ENCODE results near the gene S1PR5.
"Not testable (repeated sequence)": the region's sequence is repeated elsewhere in the genome, so short reads cannot be mapped to it uniquely, and the experiment has no call there.

S1PR5 gene

GRCh38 chr19:10551698-10552301 is 34.6 kb upstream of the S1PR5 start:
- no peak for TF ChIP-seq ZNF274 (IDR thresholded peaks at IDR 0.05; ENCODE audit: low read depth, low read length)
- no peak for TF ChIP-seq YY1 (IDR thresholded peaks at IDR 0.05; ENCODE audit: insufficient read depth, insufficient read length)
- TF ChIP-seq SUZ12 (IDR thresholded peaks at IDR 0.05; ENCODE audit: extremely low read depth, insufficient read depth, insufficient read length) = no peak
- Histone ChIP-seq H3K4me1 (ENCODE audit: insufficient read depth, insufficient read length) (peaks cover 6% of the 10 kb centered on the region), H3K36me3 (ENCODE audit: insufficient read depth, insufficient read length, low read length) (peaks cover 81% of the 10 kb centered on the region), H3K9ac (ENCODE audit: insufficient read length, low read depth) (no peak overlapping the region), H3K27me3 (ENCODE audit: insufficient read depth, insufficient read length) (no peaks in the 10 kb centered on the region), H3K9me3 (ENCODE audit: insufficient read depth, low read length) (no peaks in the 10 kb centered on the region), H3K4me3 (ENCODE audit: insufficient read length, low read depth) (no peak overlapping the region)
- no peak for DNase-seq (ENCODE audit: low read depth, low spot score)

DNA sequence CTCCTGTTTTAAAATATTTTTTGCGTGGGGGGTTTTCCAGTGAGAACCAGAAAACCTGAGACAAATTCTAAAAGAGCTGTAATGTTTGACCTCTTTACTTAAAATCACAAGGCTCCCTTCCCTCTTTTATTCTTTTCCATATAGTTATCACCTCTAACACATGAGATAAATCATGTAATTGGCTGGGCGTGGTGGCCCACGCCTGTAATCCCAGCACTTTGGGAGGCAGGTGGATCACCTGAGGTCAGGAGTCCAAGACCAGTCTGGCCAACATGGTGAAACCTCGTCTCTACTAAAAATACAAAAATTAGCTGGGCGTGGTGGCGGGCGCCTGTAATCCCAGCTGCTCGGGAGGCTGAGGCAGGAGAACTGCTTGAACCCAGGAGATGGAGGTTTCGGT is 33.8 kb upstream of the S1PR5 start:
- H3K4me1 ChIP-seq (ENCODE audit: insufficient read depth, insufficient read length); H3K27me3 ChIP-seq (ENCODE audit: insufficient read depth, insufficient read length); H3K9me3 ChIP-seq (ENCODE audit: insufficient read depth, low read length); DNase-seq (ENCODE audit: low read depth, low spot score); H3K4me3 ChIP-seq (ENCODE audit: insufficient read length, low read depth); H3K9ac ChIP-seq (ENCODE audit: insufficient read length, low read depth): not testable (repeated sequence)
- H3K36me3 ChIP-seq (ENCODE audit: insufficient read depth, insufficient read length, low read length) = peaks cover 84% of the 10 kb centered on the region

DNA sequence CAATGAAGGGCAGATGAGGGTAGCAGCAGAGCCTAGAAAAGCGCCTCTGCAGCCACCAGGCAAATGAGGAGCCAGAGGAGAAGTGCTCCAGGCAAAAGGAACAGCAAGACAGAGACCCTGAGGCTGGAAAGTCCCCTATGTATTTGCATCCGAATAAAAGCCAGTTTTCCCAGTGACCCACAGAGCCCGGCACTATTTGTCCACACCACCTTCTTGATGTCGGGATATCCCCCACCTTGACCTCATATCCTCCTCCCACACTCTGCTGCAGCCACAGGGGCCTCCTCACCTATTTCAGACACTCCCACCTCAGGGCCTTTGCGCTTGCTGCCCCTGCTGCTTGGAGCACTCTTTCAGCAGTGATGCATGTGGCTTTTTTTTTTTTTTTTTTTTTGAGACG is 33.1 kb upstream of the S1PR5 start:
- TF ChIP-seq SUZ12 (IDR thresholded peaks at IDR 0.05; ENCODE audit: extremely low read depth, insufficient read depth, insufficient read length) (no peak), ZNF274 (IDR thresholded peaks at IDR 0.05; ENCODE audit: low read depth, low read length) (no peak), YY1 (IDR thresholded peaks at IDR 0.05; ENCODE audit: insufficient read depth, insufficient read length) (no peak)
- no peak for DNase-seq (ENCODE audit: low read depth, low spot score)
- Histone ChIP-seq H3K36me3 (ENCODE audit: insufficient read depth, insufficient read length, low read length) (peaks cover 80% of the 10 kb centered on the region), H3K4me3 (ENCODE audit: insufficient read length, low read depth) (no peak overlapping the region), H3K4me1 (ENCODE audit: insufficient read depth, insufficient read length) (peaks cover 6% of the 10 kb centered on the region), H3K9me3 (ENCODE audit: insufficient read depth, low read length) (no peaks in the 10 kb centered on the region), H3K9ac (ENCODE audit: insufficient read length, low read depth) (no peak overlapping the region), H3K27me3 (ENCODE audit: insufficient read depth, insufficient read length) (no peaks in the 10 kb centered on the region)

GRCh38 chr19:10549733-10550132 is 32.5 kb upstream of the S1PR5 start:
- no peaks in the 10 kb centered on the region for H3K27me3 ChIP-seq (ENCODE audit: insufficient read depth, insufficient read length)
- no peak for DNase-seq (ENCODE audit: low read depth, low spot score)
- peaks cover 10% of the 10 kb centered on the region for H3K4me1 ChIP-seq (ENCODE audit: insufficient read depth, insufficient read length)
- TF ChIP-seq ZNF274 (IDR thresholded peaks at IDR 0.05; ENCODE audit: low read depth, low read length) (no peak), SUZ12 (IDR thresholded peaks at IDR 0.05; ENCODE audit: extremely low read depth, insufficient read depth, insufficient read length) (no peak), YY1 (IDR thresholded peaks at IDR 0.05; ENCODE audit: insufficient read depth, insufficient read length) (no peak)
- no peak overlapping the region for H3K4me3 ChIP-seq (ENCODE audit: insufficient read length, low read depth)
- no peak overlapping the region for H3K9ac ChIP-seq (ENCODE audit: insufficient read length, low read depth)
- H3K36me3 ChIP-seq (ENCODE audit: insufficient read depth, insufficient read length, low read length) = peaks cover 74% of the 10 kb centered on the region
- H3K9me3 ChIP-seq (ENCODE audit: insufficient read depth, low read length) = no peaks in the 10 kb centered on the region

DNA sequence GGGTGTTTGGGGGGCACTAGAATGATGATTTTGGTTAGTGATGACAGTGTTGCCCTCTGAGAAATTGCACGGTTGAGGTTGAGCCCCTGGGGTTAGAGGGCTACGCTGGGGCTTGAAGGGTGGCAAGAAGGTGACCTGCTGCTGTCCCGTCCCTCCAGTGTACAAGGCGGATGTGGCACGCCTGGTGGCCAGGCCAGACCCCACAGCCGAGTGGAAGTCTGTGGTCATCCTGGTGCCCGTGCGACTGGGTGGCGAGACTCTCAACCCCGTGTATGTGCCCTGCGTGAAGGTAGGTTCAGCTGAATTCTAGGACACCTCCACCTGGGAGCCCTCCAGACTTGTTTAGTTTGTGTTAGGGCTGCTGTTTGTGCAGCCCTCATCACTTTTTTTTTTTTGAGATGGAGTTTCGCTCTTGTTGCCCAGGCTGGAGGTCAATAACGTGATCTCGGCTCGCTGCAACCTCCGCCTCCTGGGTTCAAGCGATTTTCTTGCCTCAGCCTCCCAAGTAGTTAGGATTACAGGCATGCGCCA is 31.6 kb upstream of the S1PR5 start:
- Histone ChIP-seq H3K36me3 (ENCODE audit: insufficient read depth, insufficient read length, low read length) (peaks cover 65% of the 10 kb centered on the region), H3K4me3 (ENCODE audit: insufficient read length, low read depth) (no peak overlapping the region), H3K9me3 (ENCODE audit: insufficient read depth, low read length) (no peaks in the 10 kb centered on the region), H3K9ac (ENCODE audit: insufficient read length, low read depth) (no peak overlapping the region), H3K27me3 (ENCODE audit: insufficient read depth, insufficient read length) (no peaks in the 10 kb centered on the region), H3K4me1 (ENCODE audit: insufficient read depth, insufficient read length) (peaks cover 13% of the 10 kb centered on the region)
- no peak for DNase-seq (ENCODE audit: low read depth, low spot score)
- TF ChIP-seq YY1 (IDR thresholded peaks at IDR 0.05; ENCODE audit: insufficient read depth, insufficient read length) = no peak
- no peak for TF ChIP-seq SUZ12 (IDR thresholded peaks at IDR 0.05; ENCODE audit: extremely low read depth, insufficient read depth, insufficient read length)
- TF ChIP-seq ZNF274 (IDR thresholded peaks at IDR 0.05; ENCODE audit: low read depth, low read length) = no peak

DNA sequence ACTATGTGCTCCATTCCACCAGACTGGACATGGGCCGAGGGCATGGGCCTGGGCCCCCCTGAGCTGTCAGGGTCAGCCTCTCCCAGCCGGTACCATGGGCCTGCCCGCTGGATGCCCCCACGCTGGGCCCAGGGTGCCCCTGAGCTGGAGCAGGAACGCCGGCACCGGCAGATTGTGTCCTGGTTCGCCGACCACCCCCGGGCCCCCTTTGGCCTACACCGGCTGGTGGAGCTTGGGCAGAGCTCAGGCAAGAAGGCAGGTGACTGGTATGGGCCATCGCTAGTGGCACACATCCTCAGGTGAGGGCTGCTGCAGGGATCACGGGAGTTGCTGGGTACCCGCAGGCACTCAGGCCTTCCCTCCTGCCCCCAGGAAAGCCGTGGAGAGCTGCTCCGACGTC is 29.6 kb upstream of the S1PR5 start:
- DNase-seq (ENCODE audit: low read depth, low spot score) = no peak
- peaks cover 10% of the 10 kb centered on the region for H3K4me1 ChIP-seq (ENCODE audit: insufficient read depth, insufficient read length)
- H3K9me3 ChIP-seq (ENCODE audit: insufficient read depth, low read length) = no peaks in the 10 kb centered on the region
- H3K4me3 ChIP-seq (ENCODE audit: insufficient read length, low read depth) = no peak overlapping the region
- H3K27me3 ChIP-seq (ENCODE audit: insufficient read depth, insufficient read length) = no peaks in the 10 kb centered on the region
- TF ChIP-seq YY1 (IDR thresholded peaks at IDR 0.05; ENCODE audit: insufficient read depth, insufficient read length) = no peak
- no peak for TF ChIP-seq SUZ12 (IDR thresholded peaks at IDR 0.05; ENCODE audit: extremely low read depth, insufficient read depth, insufficient read length)
- no peak for TF ChIP-seq ZNF274 (IDR thresholded peaks at IDR 0.05; ENCODE audit: low read depth, low read length)
- H3K36me3 ChIP-seq (ENCODE audit: insufficient read depth, insufficient read length, low read length) = peaks cover 45% of the 10 kb centered on the region
- H3K9ac ChIP-seq (ENCODE audit: insufficient read length, low read depth) = no peak overlapping the region

DNA sequence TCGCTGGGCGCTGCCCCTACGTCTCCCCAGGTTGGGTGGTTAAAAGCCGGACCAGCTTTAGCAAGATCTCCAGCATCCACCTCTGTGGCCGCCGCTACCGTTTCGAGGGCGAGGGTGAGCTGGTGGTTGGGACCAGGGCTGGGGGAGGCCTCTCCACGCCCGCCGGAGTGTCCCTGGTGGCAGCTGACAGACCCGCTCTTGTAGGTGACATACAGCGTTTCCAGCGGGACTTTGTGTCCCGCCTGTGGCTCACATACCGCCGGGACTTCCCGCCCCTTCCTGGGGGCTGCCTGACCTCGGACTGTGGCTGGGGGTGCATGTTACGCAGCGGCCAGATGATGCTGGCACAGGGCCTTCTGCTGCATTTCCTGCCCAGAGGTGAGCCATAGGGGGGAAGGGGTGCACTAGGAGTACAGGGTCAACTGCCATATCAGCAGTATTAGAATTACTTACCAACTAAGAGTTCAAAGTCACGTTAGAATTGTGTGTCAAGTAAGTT is 27.6 kb upstream of the S1PR5 start:
- TF ChIP-seq ZNF274 (IDR thresholded peaks at IDR 0.05; ENCODE audit: low read depth, low read length) = no peak
- TF ChIP-seq YY1 (IDR thresholded peaks at IDR 0.05; ENCODE audit: insufficient read depth, insufficient read length) = no peak
- TF ChIP-seq SUZ12 (IDR thresholded peaks at IDR 0.05; ENCODE audit: extremely low read depth, insufficient read depth, insufficient read length) = no peak
- Histone ChIP-seq H3K36me3 (ENCODE audit: insufficient read depth, insufficient read length, low read length) (peaks cover 36% of the 10 kb centered on the region), H3K9ac (ENCODE audit: insufficient read length, low read depth) (peak overlapping the region; percentile 95), H3K4me1 (ENCODE audit: insufficient read depth, insufficient read length) (peaks cover 10% of the 10 kb centered on the region), H3K27me3 (ENCODE audit: insufficient read depth, insufficient read length) (no peaks in the 10 kb centered on the region), H3K9me3 (ENCODE audit: insufficient read depth, low read length) (no peaks in the 10 kb centered on the region), H3K4me3 (ENCODE audit: insufficient read length, low read depth) (peak overlapping the region; percentile 78)
- no peak for DNase-seq (ENCODE audit: low read depth, low spot score)

Measured in NT2/D1 (cell line).